B cell (primary cell): ENCODE data around the gene CTNNA3. TPM values are rescaled to one million over a fixed set of nuclear protein-coding genes. Genes with fewer than 3 reads are reported as not detected.

ENCODE experiments used
- ATAC-seq: fragments of 200-7000 bp; cut with Tn5 transposase; one replicate; pipeline ENCODE4 v1.10.0; 2021; ENCODE audit warnings: low read depth, mild to moderate bottlenecking, moderate number of reproducible peaks, moderate library complexity
- CTCF ChIA-PET: fragments of 350-600 bp; sonication (Branson Sonifier 250); formaldehyde crosslinking; loops from one replicate; lab custom pipeline; 2021; ENCODE audit warnings: antibody characterized with exemption, inconsistent platforms; lab: Charles Lee
- POLR2A ChIA-PET: fragments of 350-600 bp; sonication (Branson Sonifier 250); formaldehyde crosslinking; loops from one replicate; lab custom pipeline; 2021; ENCODE audit warnings: antibody characterized with exemption; lab: Charles Lee
- DNase-seq: peaks from one replicate; pipeline ENCODE4 v3.0.0; 2013
- H2AFZ ChIP-seq: 2 replicates; pipeline ENCODE4 v1.6.1; 2012; ENCODE audit warnings: mild to moderate bottlenecking, low read depth, low read length; ENCODE audit not compliant: insufficient read depth, poor library complexity, severe bottlenecking
- H3K27ac ChIP-seq, 2 donors: 1 replicate in 1 of 2; 2 replicates in 1 of 2; pipeline ENCODE4 v1.5.1; 2012 to 2013; ENCODE audit warnings: low read length in 2 of 2, mild to moderate bottlenecking in 2 of 2, moderate library complexity in 1 of 2
- H3K27me3 ChIP-seq, 4 experiments: fragments of 200-600 bp in 1 of 4; sonication (generic) in 1 of 4; replicated peaks in 1 of 4; 1 replicate in 2 of 4; 2 replicates in 2 of 4; pipeline versions ENCODE4 v1.6.1 to v1.7.0; 2013 to 2016; ENCODE audit warnings: low read length in 3 of 4, mild to moderate bottlenecking in 2 of 4, mixed read lengths in 1 of 4, moderate library complexity in 1 of 4; ENCODE audit not compliant: insufficient read depth in 4 of 4, control insufficient read depth in 3 of 4; ENCODE audit errors: control extremely low read depth in 1 of 4
- H3K36me3 ChIP-seq, 2 experiments: replicated peaks in 1 of 2; 1 replicate in 1 of 2; 2 replicates in 1 of 2; pipeline versions ENCODE4 v1.6.1 to v1.7.1; 2013; ENCODE audit warnings: low read length in 1 of 2; ENCODE audit not compliant: insufficient read depth in 2 of 2, control insufficient read depth in 1 of 2; ENCODE audit errors: control extremely low read depth in 1 of 2, extremely low read depth in 1 of 2
- H3K4me1 ChIP-seq, 2 donors: fragments of 200-600 bp in 1 of 2; sonication (generic) in 1 of 2; 1 replicate in 1 of 2; 2 replicates in 1 of 2; pipeline versions ENCODE4 v1.5.1 to v1.6.1; 2013 to 2017; ENCODE audit warnings: low read length in 2 of 2; ENCODE audit not compliant: control insufficient read depth in 2 of 2, insufficient read depth in 2 of 2
- H3K4me2 ChIP-seq: replicated peaks from 2 replicates; pipeline ENCODE3; 2012; ENCODE audit warnings: mild to moderate bottlenecking, low read depth, low read length; ENCODE audit not compliant: poor library complexity, severe bottlenecking
- H3K4me3 ChIP-seq, 5 experiments: fragments of 200-600 bp in 1 of 5; sonication (generic) in 1 of 5; 1 replicate in 3 of 5; 2 replicates in 2 of 5; pipeline versions ENCODE4 v1.5.1 to v1.7.0; 2011 to 2016; ENCODE audit warnings: low read length in 4 of 5, mild to moderate bottlenecking in 4 of 5, low read depth in 2 of 5, control low read depth in 1 of 5, moderate library complexity in 1 of 5; ENCODE audit not compliant: insufficient read depth in 1 of 5; ENCODE audit errors: control extremely low read depth in 1 of 5, extremely low read depth in 1 of 5
- H3K79me2 ChIP-seq: fragments of 200-600 bp; sonication (generic); one replicate; pipeline ENCODE4 v1.6.0; 2016; ENCODE audit warnings: low read length; ENCODE audit not compliant: control insufficient read depth, insufficient read depth
- H3K9ac ChIP-seq: fragments of 200-600 bp; sonication (generic); 2 replicates; pipeline ENCODE4 v1.6.1; 2017; ENCODE audit warnings: mild to moderate bottlenecking, low read length, moderate library complexity
- H3K9me3 ChIP-seq, 3 donors: one replicate each; pipeline versions ENCODE4 v1.6.1 to v1.7.1; 2013; ENCODE audit warnings: low read length in 2 of 3; ENCODE audit not compliant: control insufficient read depth in 2 of 3, insufficient read depth in 1 of 3; ENCODE audit errors: control extremely low read depth in 1 of 3
- H4K20me1 ChIP-seq: 2 replicates; pipeline ENCODE4 v1.6.0; 2012; ENCODE audit warnings: mild to moderate bottlenecking, low read length; ENCODE audit not compliant: insufficient read depth, control insufficient read depth, poor library complexity, severe bottlenecking
- H3K27ac Mint-ChIP-seq: one replicate; pipeline ENCODE4 v1.8.0; 2021; ENCODE audit warnings: mixed read lengths
- H3K27me3 Mint-ChIP-seq: one replicate; pipeline ENCODE4 v1.8.0; 2021; ENCODE audit warnings: mixed read lengths
- H3K4me1 Mint-ChIP-seq: one replicate; pipeline ENCODE4 v1.8.0; 2021; ENCODE audit warnings: mixed read lengths
- H3K4me3 Mint-ChIP-seq: one replicate; pipeline ENCODE4 v1.8.0; 2021; ENCODE audit warnings: mixed read lengths
- H3K9me3 Mint-ChIP-seq: one replicate; pipeline ENCODE4 v1.8.0; 2022; ENCODE audit warnings: mixed read lengths; ENCODE audit not compliant: insufficient read depth
- EZH2 ChIP-seq: IDR thresholded peaks from 2 replicates; pipeline ENCODE4 v1.6.1; 2012; ENCODE audit warnings: borderline replicate concordance, low read depth, mild to moderate bottlenecking, moderate library complexity, low read length; ENCODE audit not compliant: insufficient read depth, poor library complexity, severe bottlenecking
- WGBS: methylation state at CpG from one replicate; pipeline ENCODE4 v1.1.5; 2013; ENCODE audit warnings: missing lambda C conversion rate; ENCODE audit not compliant: insufficient coverage; 5-methylcytosine and 5-hydroxymethylcytosine counted together
- intact Hi-C: fragments of 100-400 bp; cut with micrococcal nuclease; formaldehyde crosslinking; loops from one replicate; pipeline ENCODE4 v1.10.0; 2022
- polyA plus RNA-seq: library from polyadenylated mRNA; depleted of rRNA; stranded (reverse); fragments of >200 nt; gene quantifications from 2 replicates; pipeline ENCODE4 v1.2.3, GENCODE V29; 2012
- total RNA-seq, 2 donors: library from RNA; stranded (reverse); fragments of 120-200 nt in 1 of 2; gene quantifications; 1 replicate in 1 of 2; 2 replicates in 1 of 2; pipeline versions ENCODE4 v1.2.3 to v1.2.4, GENCODE V29; 2013 to 2022
- TF ChIP-seq, protein P1 (sequence below): fragments of 200-600 bp; IDR thresholded peaks from one replicate; pipeline ENCODE4 v1.8.0; 2022; ENCODE audit warnings: antibody characterized with exemption, mild to moderate bottlenecking

Gene CTNNA3
- total and polyA plus RNA-seq, 2 donors (not counting 1 experiment from before 2014, with no cell fraction given), result 0.01 TPM; not detected in 1

GRCh38 chr10:66837990-66838389 lies 858.0 kb downstream of the CTNNA3 start:
- no peaks in the 10 kb centered on the region for H3K9me3 ChIP-seq
- Mint-ChIP-seq H3K9me3 (no peaks in the 10 kb centered on the region), H3K27ac (no peak overlapping the region), H3K27me3 (no peaks in the 10 kb centered on the region), H3K4me3 (no peak overlapping the region), H3K4me1 (no peaks in the 10 kb centered on the region)
- POLR2A ChIA-PET, result no interaction called here
- no peaks in the 10 kb centered on the region for H3K4me1 ChIP-seq
- H3K27ac ChIP-seq, result no peak overlapping the region
- H3K9ac ChIP-seq, result no peak overlapping the region
- no peaks in the 10 kb centered on the region for H3K36me3 ChIP-seq
- H2AFZ ChIP-seq, result no peak overlapping the region
- CTCF ChIA-PET, result no interaction called here
- no peak for DNase-seq
- no peak for ATAC-seq
- no peaks in the 10 kb centered on the region for H3K27me3 ChIP-seq
- no peaks in the 10 kb centered on the region for H4K20me1 ChIP-seq
- no peak overlapping the region for H3K4me3 ChIP-seq
- intact Hi-C loops, result no loop called here
- no CpG with 5 or more reads among the region's 1 CpG for WGBS
- no peak for TF ChIP-seq EZH2
- TF ChIP-seq, protein P1, sequence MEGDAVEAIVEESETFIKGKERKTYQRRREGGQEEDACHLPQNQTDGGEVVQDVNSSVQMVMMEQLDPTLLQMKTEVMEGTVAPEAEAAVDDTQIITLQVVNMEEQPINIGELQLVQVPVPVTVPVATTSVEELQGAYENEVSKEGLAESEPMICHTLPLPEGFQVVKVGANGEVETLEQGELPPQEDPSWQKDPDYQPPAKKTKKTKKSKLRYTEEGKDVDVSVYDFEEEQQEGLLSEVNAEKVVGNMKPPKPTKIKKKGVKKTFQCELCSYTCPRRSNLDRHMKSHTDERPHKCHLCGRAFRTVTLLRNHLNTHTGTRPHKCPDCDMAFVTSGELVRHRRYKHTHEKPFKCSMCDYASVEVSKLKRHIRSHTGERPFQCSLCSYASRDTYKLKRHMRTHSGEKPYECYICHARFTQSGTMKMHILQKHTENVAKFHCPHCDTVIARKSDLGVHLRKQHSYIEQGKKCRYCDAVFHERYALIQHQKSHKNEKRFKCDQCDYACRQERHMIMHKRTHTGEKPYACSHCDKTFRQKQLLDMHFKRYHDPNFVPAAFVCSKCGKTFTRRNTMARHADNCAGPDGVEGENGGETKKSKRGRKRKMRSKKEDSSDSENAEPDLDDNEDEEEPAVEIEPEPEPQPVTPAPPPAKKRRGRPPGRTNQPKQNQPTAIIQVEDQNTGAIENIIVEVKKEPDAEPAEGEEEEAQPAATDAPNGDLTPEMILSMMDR, result no peak
- H3K79me2 ChIP-seq, result no peaks in the 10 kb centered on the region
- H3K4me2 ChIP-seq, result no peak overlapping the region

DNA sequence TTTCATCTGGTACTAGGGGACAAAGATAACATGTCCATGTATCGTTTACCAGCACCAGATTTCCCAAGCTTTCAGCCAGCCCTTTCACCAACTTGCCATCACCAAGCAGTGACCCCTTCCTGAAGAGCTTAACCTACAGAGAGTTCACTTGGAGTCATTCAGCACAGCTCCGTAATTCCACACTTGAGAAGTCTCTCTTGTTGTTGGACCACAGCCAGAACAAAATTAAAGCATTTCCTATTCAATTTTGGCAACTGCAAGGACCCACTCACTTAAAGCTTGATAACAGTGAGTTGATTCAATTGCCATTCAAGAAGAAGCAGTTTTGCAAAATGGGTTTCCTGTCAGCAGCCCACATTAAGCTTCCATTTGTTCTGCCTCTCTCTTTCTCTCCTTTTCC lies 858.7 kb downstream of the CTNNA3 start:
- ChIA-PET CTCF (no interaction called here), POLR2A (no interaction called here)
- Histone ChIP-seq H3K4me3 (no peak overlapping the region), H3K9me3 (no peaks in the 10 kb centered on the region), H4K20me1 (no peaks in the 10 kb centered on the region), H3K79me2 (no peaks in the 10 kb centered on the region), H3K27ac (no peak overlapping the region), H3K36me3 (no peaks in the 10 kb centered on the region), H3K9ac (no peak overlapping the region), H2AFZ (no peak overlapping the region), H3K4me1 (no peaks in the 10 kb centered on the region), H3K27me3 (no peaks in the 10 kb centered on the region), H3K4me2 (no peak overlapping the region)
- WGBS, result 58% methylated on average over 2 of the region's 2 CpGs
- intact Hi-C loops, result no loop called here
- Mint-ChIP-seq H3K27me3 (no peaks in the 10 kb centered on the region), H3K9me3 (no peaks in the 10 kb centered on the region), H3K4me3 (no peak overlapping the region), H3K27ac (no peak overlapping the region), H3K4me1 (no peaks in the 10 kb centered on the region)
- no peak for ATAC-seq
- no peak for DNase-seq
- TF ChIP-seq, protein P1, result no peak
- TF ChIP-seq EZH2, result no peak
